GM18502 (cell line): Measurements from ENCODE around the gene DYRK2.
"Not testable (repeated sequence)": the region's sequence is repeated elsewhere in the genome, so short reads cannot be mapped to it uniquely, and the experiment has no call there.

ENCODE experiments used
- ATAC-seq: cut with Tn5 transposase; IDR thresholded peaks from one replicate; pipeline ENCODE4 v1.9.1; 2021; ENCODE audit warnings: mild to moderate bottlenecking; ENCODE audit not compliant: unreplicated experiment, poor library complexity

DYRK2 gene

GRCh38 chr12:67669217-67669933 is 20.8 kb downstream of the DYRK2 start:
- no peak for ATAC-seq

GRCh38 chr12:67669934-67670631 is 21.5 kb downstream of the DYRK2 start:
- no peak for ATAC-seq

GRCh38 chr12:67671419-67671818 is 22.9 kb downstream of the DYRK2 start:
- ATAC-seq: no peak

GRCh38 chr12:67671892-67672291 is 23.3 kb downstream of the DYRK2 start:
- ATAC-seq: no peak

- not testable (repeated sequence) for ATAC-seq
These were observed 24.0 kb downstream of the DYRK2 start for GRCh38 chr12:67672507-67672906.

- ATAC-seq: not testable (repeated sequence)
These were observed 25.0 kb downstream of the DYRK2 start for GRCh38 chr12:67673509-67673908.

GRCh38 chr12:67674417-67674816 is 25.9 kb downstream of the DYRK2 start:
- ATAC-seq: no peak

- no peak for ATAC-seq
These were observed 28.1 kb downstream of the DYRK2 start for GRCh38 chr12:67676624-67677023.

GRCh38 chr12:67677166-67677565 is 28.6 kb downstream of the DYRK2 start:
- ATAC-seq: no peak

- no peak for ATAC-seq
These were observed 32.7 kb downstream of the DYRK2 start for GRCh38 chr12:67681105-67681778.

GRCh38 chr12:67681941-67682620 is 33.5 kb downstream of the DYRK2 start:
- no peak for ATAC-seq

- no peak for ATAC-seq
These were observed 40.8 kb downstream of the DYRK2 start for GRCh38 chr12:67689385-67689784.

- no peak for ATAC-seq
These were observed 42.1 kb downstream of the DYRK2 start for GRCh38 chr12:67690656-67691055.

GRCh38 chr12:67691220-67691619 is 42.7 kb downstream of the DYRK2 start:
- ATAC-seq: no peak

- ATAC-seq: no peak
These were observed 43.6 kb downstream of the DYRK2 start for GRCh38 chr12:67692135-67692534.

- ATAC-seq: peak; percentile 42
These were observed 44.4 kb downstream of the DYRK2 start for GRCh38 chr12:67692966-67693365.

- ATAC-seq: no peak
These were observed 45.3 kb downstream of the DYRK2 start for GRCh38 chr12:67693894-67694293.

GRCh38 chr12:67694306-67694900 is 45.9 kb downstream of the DYRK2 start:
- ATAC-seq: no peak

- no peak for ATAC-seq
These were observed 47.4 kb downstream of the DYRK2 start for GRCh38 chr12:67695974-67696373.

- no peak for ATAC-seq
These were observed 48.9 kb downstream of the DYRK2 start for GRCh38 chr12:67697443-67697842.
